ENCODE data around the gene IMP4. TPM values are rescaled to one million over a fixed set of nuclear protein-coding genes. Genes with fewer than 3 reads are reported as not detected.

The IMP4 gene
- total RNA-seq, 1 experiment from 2014 or later = 101 TPM

DNA sequence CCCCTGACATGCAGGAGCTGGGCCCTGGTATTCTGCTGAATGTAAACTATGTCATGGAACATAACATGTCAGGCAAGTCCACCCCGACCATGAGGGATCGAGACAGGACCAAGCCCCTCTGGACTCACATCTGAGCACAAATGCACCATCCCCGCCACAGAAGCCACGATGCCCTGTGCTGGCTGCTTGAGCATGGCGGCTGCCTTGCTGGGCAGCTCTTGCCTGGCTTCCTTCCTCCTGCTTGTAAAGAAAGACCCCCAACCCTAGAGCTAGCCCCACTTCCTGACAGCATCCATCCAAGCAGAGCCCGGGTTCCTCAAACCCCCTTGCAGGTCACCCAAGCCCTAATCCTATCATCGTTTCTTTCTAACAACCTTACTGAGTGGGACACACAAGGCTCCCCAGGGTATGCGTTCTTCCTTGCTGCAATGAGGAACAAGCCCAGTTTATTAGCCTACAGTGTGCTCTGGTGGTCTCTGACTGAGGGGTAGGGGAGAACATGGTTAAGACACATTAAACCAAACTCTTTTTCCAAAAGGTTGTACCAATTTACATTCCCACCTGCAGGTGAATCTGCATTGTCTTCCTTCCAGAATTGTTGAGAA, 39.7 kb downstream of the IMP4 start:
- H3K4me1 Mint-ChIP-seq = peaks cover 7 to 10% of the 10 kb centered on the region in 2 experiments
- Histone ChIP-seq H3K4ac (ENCODE audit: low read depth, low read length) (no peak overlapping the region), H4K20me1 (ENCODE audit: control insufficient read depth, insufficient read depth, insufficient read length) (no peaks in the 10 kb centered on the region), H3K14ac (ENCODE audit: insufficient read depth, low read length) (no peak overlapping the region), H3K9ac (ENCODE audit: extremely low read depth, insufficient read length, low read length) (no peak overlapping the region), H3K27me3 (ENCODE audit: insufficient read depth, low read length) (no peaks in the 10 kb centered on the region), H3K56ac (ENCODE audit: insufficient read length, low read depth, low read length) (no peak overlapping the region), H3K79me1 (ENCODE audit: insufficient read depth, low read depth, low read length, poor library complexity, severe bottlenecking) (no peaks in the 10 kb centered on the region), H2AK5ac (ENCODE audit: insufficient read length, low read length) (no peak overlapping the region), H2BK15ac (ENCODE audit: low read depth, low read length) (no peak overlapping the region), H3K9me3 (ENCODE audit: control insufficient read depth, low read depth, low read length) (no peaks in the 10 kb centered on the region), H4K91ac (ENCODE audit: insufficient read length, low read depth, low read length) (no peak overlapping the region), H2BK12ac (ENCODE audit: insufficient read length, low read depth, low read length) (no peak overlapping the region), H2AFZ (ENCODE audit: low read length) (no peak overlapping the region), H3K4me1 (ENCODE audit: insufficient read depth, low read length) (no peaks in the 10 kb centered on the region), H3K23ac (ENCODE audit: insufficient read length, low read depth, low read length) (no peak overlapping the region), H3K18ac (ENCODE audit: insufficient read length, low read depth, low read length) (no peak overlapping the region), H3K79me2 (ENCODE audit: insufficient read depth, low read length) (no peaks in the 10 kb centered on the region), H4K8ac (replicated peaks; ENCODE audit: insufficient read length, low read depth, low read length) (no peak overlapping the region), H3K27ac (ENCODE audit: insufficient read length, low read depth, low read length) (no peak overlapping the region), H2BK120ac (ENCODE audit: low read depth, low read length, poor library complexity, severe bottlenecking) (no peak overlapping the region), H3K23me2 (ENCODE audit: insufficient read length, low read depth, low read length, poor library complexity, severe bottlenecking) (no peaks in the 10 kb centered on the region), H2BK5ac (ENCODE audit: insufficient read length, low read length) (no peak overlapping the region), H3T11ph (ENCODE audit: low read length) (no peak overlapping the region), H3K4me2 (ENCODE audit: insufficient read depth, insufficient read length, low read length) (no peak overlapping the region), H2BK20ac (ENCODE audit: low read depth, low read length, poor library complexity, severe bottlenecking) (no peak overlapping the region), H4K5ac (ENCODE audit: insufficient read length, low read depth, low read length) (no peak overlapping the region)
- H3K27me3 Mint-ChIP-seq (ENCODE audit: low read depth) = no peaks in the 10 kb centered on the region; the same call in 1 of the 2 replicates
- no peak for DNase-seq
- WGBS (ENCODE audit: extremely low coverage, insufficient read length, low lambda C conversion rate) = no CpG with 5 or more reads among the region's 8 CpGs
- no peaks in the 10 kb centered on the region; a peak in 2 of 7 replicates for H3K36me3 Mint-ChIP-seq (ENCODE audit: insufficient read depth in 1 of 3, low read depth in 3 of 3)
- no peak overlapping the region for H3K27ac Mint-ChIP-seq
- no peak overlapping the region for H3K4me3 Mint-ChIP-seq
- TF ChIP-seq, protein P1, sequence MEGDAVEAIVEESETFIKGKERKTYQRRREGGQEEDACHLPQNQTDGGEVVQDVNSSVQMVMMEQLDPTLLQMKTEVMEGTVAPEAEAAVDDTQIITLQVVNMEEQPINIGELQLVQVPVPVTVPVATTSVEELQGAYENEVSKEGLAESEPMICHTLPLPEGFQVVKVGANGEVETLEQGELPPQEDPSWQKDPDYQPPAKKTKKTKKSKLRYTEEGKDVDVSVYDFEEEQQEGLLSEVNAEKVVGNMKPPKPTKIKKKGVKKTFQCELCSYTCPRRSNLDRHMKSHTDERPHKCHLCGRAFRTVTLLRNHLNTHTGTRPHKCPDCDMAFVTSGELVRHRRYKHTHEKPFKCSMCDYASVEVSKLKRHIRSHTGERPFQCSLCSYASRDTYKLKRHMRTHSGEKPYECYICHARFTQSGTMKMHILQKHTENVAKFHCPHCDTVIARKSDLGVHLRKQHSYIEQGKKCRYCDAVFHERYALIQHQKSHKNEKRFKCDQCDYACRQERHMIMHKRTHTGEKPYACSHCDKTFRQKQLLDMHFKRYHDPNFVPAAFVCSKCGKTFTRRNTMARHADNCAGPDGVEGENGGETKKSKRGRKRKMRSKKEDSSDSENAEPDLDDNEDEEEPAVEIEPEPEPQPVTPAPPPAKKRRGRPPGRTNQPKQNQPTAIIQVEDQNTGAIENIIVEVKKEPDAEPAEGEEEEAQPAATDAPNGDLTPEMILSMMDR (conservative IDR thresholded peaks at IDR 0.05) = no peak
- H3K9me3 Mint-ChIP-seq = no peaks in the 10 kb centered on the region

All from H9 (cell line).